HG03064 (cell line): ENCODE measurements around the gene PUM1.

Experiments
- ATAC-seq: cut with Tn5 transposase; IDR thresholded peaks from one replicate; pipeline ENCODE4 v1.9.1; 2021; ENCODE audit warnings: low read depth; ENCODE audit not compliant: unreplicated experiment

Gene PUM1

GRCh38 chr1:30882678-30883388 lies 182.7 kb downstream of the PUM1 start:
- ATAC-seq: no peak
